Measurements from ENCODE around the gene ABTB2. TPM values are rescaled to one million over a fixed set of nuclear protein-coding genes. Genes with fewer than 3 reads are reported as not detected.

The ABTB2 gene
- total and polyA plus RNA-seq, 2 experiments from 2014 or later = 2.6 to 12.1 TPM

GRCh38 chr11:34213366-34213765, 144.4 kb downstream of the ABTB2 start:
- ATAC-seq = no peak
- H3K36me3 ChIP-seq (ENCODE audit: insufficient read depth) = no peaks in the 10 kb centered on the region
- Mint-ChIP-seq H3K9me3 (no peaks in the 10 kb centered on the region), H3K27me3 (ENCODE audit: insufficient read depth, low read depth, poor library complexity) (peaks cover 13% of the 10 kb centered on the region), H3K36me3 (ENCODE audit: low read depth) (no peaks in the 10 kb centered on the region), H3K4me3 (no peak overlapping the region), H3K27ac (no peak overlapping the region), H3K4me1 (peaks cover 16% of the 10 kb centered on the region)
- H3K4me2 ChIP-seq = no peak overlapping the region
- no peaks in the 10 kb centered on the region for H3K79me2 ChIP-seq (replicated peaks; ENCODE audit: insufficient read depth)
- H3K4me3 ChIP-seq = no peak overlapping the region
- no peaks in the 10 kb centered on the region; the same call in 1 of the 2 replicates for H3K4me1 ChIP-seq (ENCODE audit: insufficient read depth)
- H4K20me1 ChIP-seq (replicated peaks; ENCODE audit: insufficient read depth) = no peaks in the 10 kb centered on the region; the same call in none of the 2 replicates
- H3F3A ChIP-seq (replicated peaks; ENCODE audit: low read depth) = no peaks in the 10 kb centered on the region
- H3K27ac ChIP-seq (ENCODE audit: low read depth) = no peak overlapping the region
- no peaks in the 10 kb centered on the region for H3K27me3 ChIP-seq (ENCODE audit: insufficient read depth)
- no peak for TF ChIP-seq EZH2 (IDR thresholded peaks at IDR 0.05; ENCODE audit: low read depth, unreplicated experiment)
- TF ChIP-seq EZH2phosphoT487 (IDR thresholded peaks at IDR 0.05; ENCODE audit: unreplicated experiment) = no peak
- TF ChIP-seq ZNF462 (CRISPR knock-in tag; IDR thresholded peaks at IDR 0.05) = no peak
- no peak for TF ChIP-seq NANOG (IDR thresholded peaks at IDR 0.05; ENCODE audit: borderline replicate concordance)
- no peak for TF ChIP-seq REST (IDR thresholded peaks at IDR 0.05; ENCODE audit: unreplicated experiment)
- no peak for TF ChIP-seq JUNB (IDR thresholded peaks at IDR 0.05; ENCODE audit: unreplicated experiment)
- TF ChIP-seq ETS1 (IDR thresholded peaks at IDR 0.05) = no peak
- TF ChIP-seq CREB1 (CRISPR knock-in tag; IDR thresholded peaks at IDR 0.05; ENCODE audit: low read depth) = no peak
- TF ChIP-seq POLR2AphosphoS5 (IDR thresholded peaks at IDR 0.05; ENCODE audit: low read depth) = no peak
- no peak for TF ChIP-seq ZNF114 (CRISPR knock-in tag; IDR thresholded peaks at IDR 0.05)
- TF ChIP-seq ZNF331 (CRISPR knock-in tag; IDR thresholded peaks at IDR 0.05; ENCODE audit: low read depth) = no peak
- no peak for TF ChIP-seq CTCF (conservative IDR thresholded peaks at IDR 0.05; ENCODE audit: low read depth in 2 of 2)
- no peak for TF ChIP-seq STAT1 (IDR thresholded peaks at IDR 0.05; ENCODE audit: unreplicated experiment)
- DNase-seq (ENCODE audit: low spot score) = no peak
- no peak overlapping the region for H2AFZ ChIP-seq
- H3K9me2 ChIP-seq (ENCODE audit: insufficient read depth) = no peaks in the 10 kb centered on the region

Measured in GM23338 (cell line).